Effector memory CD4-positive, alpha-beta T cell (primary cell): ENCODE data around the gene PPP2R3B.

Experiments used
- DNase-seq, 3 donors: peaks; one replicate each; pipeline ENCODE4 v3.0.0-alpha.2; 2020
- H3K27ac ChIP-seq: 2 replicates; pipeline ENCODE4 v1.7.0; 2013; ENCODE audit warnings: mild to moderate bottlenecking, low read length, moderate library complexity; ENCODE audit not compliant: insufficient read depth, poor library complexity, severe bottlenecking
- H3K27me3 ChIP-seq: replicated peaks from 2 replicates; pipeline ENCODE4 v1.7.0; 2013; ENCODE audit warnings: mild to moderate bottlenecking, low read length; ENCODE audit not compliant: insufficient read depth, control insufficient read depth, poor library complexity, severe bottlenecking
- H3K36me3 ChIP-seq: 2 replicates; pipeline ENCODE4 v1.7.0; 2013; ENCODE audit warnings: mild to moderate bottlenecking, low read length, moderate library complexity; ENCODE audit not compliant: control insufficient read depth, insufficient read depth
- H3K4me1 ChIP-seq: 2 replicates; pipeline ENCODE4 v1.7.0; 2013; ENCODE audit warnings: low read length, mild to moderate bottlenecking; ENCODE audit not compliant: control insufficient read depth, insufficient read depth, poor library complexity, severe bottlenecking
- H3K4me3 ChIP-seq: 2 replicates; pipeline ENCODE4 v1.7.0; 2013; ENCODE audit warnings: low read length, low read depth, mild to moderate bottlenecking; ENCODE audit not compliant: insufficient read depth, poor library complexity, severe bottlenecking
- H3K9me3 ChIP-seq: 2 replicates; pipeline ENCODE4 v1.7.0; 2013; ENCODE audit warnings: mild to moderate bottlenecking, low read length, moderate library complexity; ENCODE audit not compliant: control insufficient read depth

PPP2R3B gene

GRCh38 chrX:338836-339400 lies 47.8 kb downstream of the PPP2R3B start:
- Histone ChIP-seq H3K27ac (no peak overlapping the region), H3K9me3 (no peaks in the 10 kb centered on the region), H3K27me3 (no peaks in the 10 kb centered on the region), H3K4me1 (no peaks in the 10 kb centered on the region), H3K36me3 (no peaks in the 10 kb centered on the region), H3K4me3 (no peak overlapping the region)
- DNase-seq, result no peak

- Histone ChIP-seq H3K27ac (no peak overlapping the region), H3K36me3 (no peaks in the 10 kb centered on the region), H3K9me3 (no peaks in the 10 kb centered on the region), H3K4me3 (no peak overlapping the region), H3K4me1 (no peaks in the 10 kb centered on the region), H3K27me3 (no peaks in the 10 kb centered on the region)
- no peak for DNase-seq
Measured at GRCh38 chrX:338281-338835, 48.3 kb downstream of the PPP2R3B start.

- no peak overlapping the region for H3K4me3 ChIP-seq
- DNase-seq, result no peak
- H3K9me3 ChIP-seq, result no peaks in the 10 kb centered on the region
- no peak overlapping the region for H3K27ac ChIP-seq
- no peaks in the 10 kb centered on the region for H3K27me3 ChIP-seq
- H3K4me1 ChIP-seq, result no peaks in the 10 kb centered on the region
- no peaks in the 10 kb centered on the region for H3K36me3 ChIP-seq
Measured at GRCh38 chrX:337331-337831, 49.3 kb downstream of the PPP2R3B start.

- H3K27me3 ChIP-seq, result peaks cover 3% of the 10 kb centered on the region
- H3K27ac ChIP-seq, result no peak overlapping the region
- H3K4me1 ChIP-seq, result peaks cover 3% of the 10 kb centered on the region
- no peak overlapping the region for H3K4me3 ChIP-seq
- no peaks in the 10 kb centered on the region for H3K9me3 ChIP-seq
- H3K36me3 ChIP-seq, result no peaks in the 10 kb centered on the region
- DNase-seq, result no peak
Measured at GRCh38 chrX:336227-336626, 50.5 kb downstream of the PPP2R3B start.

- no peak for DNase-seq
- H3K4me3 ChIP-seq, result no peak overlapping the region
- H3K27ac ChIP-seq, result no peak overlapping the region
- peaks cover 3% of the 10 kb centered on the region for H3K27me3 ChIP-seq
- H3K9me3 ChIP-seq, result no peaks in the 10 kb centered on the region
- peaks cover 8% of the 10 kb centered on the region for H3K4me1 ChIP-seq
- H3K36me3 ChIP-seq, result no peaks in the 10 kb centered on the region
Measured at GRCh38 chrX:335758-336155, 51.0 kb downstream of the PPP2R3B start.

GRCh38 chrX:334971-335757 lies 51.5 kb downstream of the PPP2R3B start:
- Histone ChIP-seq H3K4me3 (no peak overlapping the region), H3K27ac (no peak overlapping the region), H3K4me1 (peaks cover 8% of the 10 kb centered on the region), H3K36me3 (no peaks in the 10 kb centered on the region), H3K27me3 (peaks cover 3% of the 10 kb centered on the region), H3K9me3 (no peaks in the 10 kb centered on the region)
- DNase-seq, result no peak

GRCh38 chrX:334331-334891 lies 52.3 kb downstream of the PPP2R3B start:
- no peak for DNase-seq
- Histone ChIP-seq H3K4me3 (no peak overlapping the region), H3K36me3 (no peaks in the 10 kb centered on the region), H3K27ac (no peak overlapping the region), H3K4me1 (peaks cover 8% of the 10 kb centered on the region), H3K27me3 (peaks cover 3% of the 10 kb centered on the region), H3K9me3 (no peaks in the 10 kb centered on the region)

- Histone ChIP-seq H3K4me1 (peaks cover 8% of the 10 kb centered on the region), H3K27me3 (peaks cover 3% of the 10 kb centered on the region), H3K36me3 (no peaks in the 10 kb centered on the region), H3K4me3 (no peak overlapping the region), H3K27ac (no peak overlapping the region), H3K9me3 (no peaks in the 10 kb centered on the region)
- no peak for DNase-seq
Measured at GRCh38 chrX:333611-334311, 52.9 kb downstream of the PPP2R3B start.

- Histone ChIP-seq H3K4me1 (peaks cover 8% of the 10 kb centered on the region), H3K4me3 (no peak overlapping the region), H3K9me3 (no peaks in the 10 kb centered on the region), H3K36me3 (no peaks in the 10 kb centered on the region), H3K27me3 (peaks cover 3% of the 10 kb centered on the region), H3K27ac (no peak overlapping the region)
- no peak for DNase-seq
Measured at GRCh38 chrX:332916-333610, 53.6 kb downstream of the PPP2R3B start.
